IPS DF 6.9 (cell line): ENCODE data around the gene VPS41.

Source experiments
- DNase-seq: peaks from one replicate; pipeline ENCODE4 v3.0.0-alpha.2; 2013; ENCODE audit warnings: low read depth, low spot score
- H3K27ac ChIP-seq: one replicate; pipeline ENCODE4 v1.5.1; 2013; ENCODE audit warnings: low read length, control low read depth
- H3K27me3 ChIP-seq: 2 replicates; pipeline ENCODE4 v1.6.1; 2013; ENCODE audit warnings: mild to moderate bottlenecking, low read length; ENCODE audit not compliant: control insufficient read depth, insufficient read depth
- H3K36me3 ChIP-seq: 2 replicates; pipeline ENCODE4 v1.6.1; 2013; ENCODE audit warnings: low read length; ENCODE audit not compliant: control insufficient read depth, insufficient read depth
- H3K4me1 ChIP-seq: 2 replicates; pipeline ENCODE4 v1.6.1; 2013; ENCODE audit warnings: low read length; ENCODE audit not compliant: control insufficient read depth, insufficient read depth
- H3K4me3 ChIP-seq: 2 replicates; pipeline ENCODE4 v1.5.1; 2013; ENCODE audit warnings: mild to moderate bottlenecking, low read length
- H3K9me3 ChIP-seq: 2 replicates; pipeline ENCODE4 v1.6.1; 2013; ENCODE audit warnings: low read length, inconsistent platforms; ENCODE audit not compliant: control insufficient read depth, insufficient read depth
- whole genome bisulfite sequencing: extraction: QIAGEN DNeasy Blood & Tissue Kit; methylation state at CpG from one replicate; pipeline ENCODE4 v1.1.7; 2013; ENCODE audit warnings: mixed read lengths, missing lambda C conversion rate; ENCODE audit not compliant: insufficient read length, insufficient coverage; 5-methylcytosine and 5-hydroxymethylcytosine counted together

VPS41 gene

DNA sequence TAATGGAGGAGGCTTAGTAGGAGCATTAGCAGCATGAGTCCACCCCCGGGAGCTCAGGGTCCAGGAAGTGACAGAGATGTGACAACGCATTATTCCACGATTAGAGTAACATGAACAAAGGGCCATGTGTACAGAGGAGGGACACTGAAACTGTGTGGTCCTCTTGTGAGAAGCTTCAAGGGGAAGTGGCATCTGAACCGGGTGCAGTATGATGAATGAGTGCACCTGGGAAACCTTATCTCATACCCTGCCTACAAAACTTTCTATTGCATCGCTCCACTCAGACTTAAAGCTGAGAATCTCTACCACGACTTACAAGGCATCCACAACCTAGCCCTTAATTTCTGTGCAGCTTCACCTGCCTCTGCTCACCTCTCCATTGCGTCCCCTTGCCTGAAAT is 162.6 kb downstream of the VPS41 start:
- Histone ChIP-seq H3K36me3 (no peaks in the 10 kb centered on the region), H3K4me1 (no peaks in the 10 kb centered on the region), H3K27me3 (no peaks in the 10 kb centered on the region), H3K27ac (no peak overlapping the region), H3K9me3 (no peaks in the 10 kb centered on the region), H3K4me3 (no peak overlapping the region)
- no peak for DNase-seq
- WGBS: no CpG with 5 or more reads among the region's 7 CpGs

DNA sequence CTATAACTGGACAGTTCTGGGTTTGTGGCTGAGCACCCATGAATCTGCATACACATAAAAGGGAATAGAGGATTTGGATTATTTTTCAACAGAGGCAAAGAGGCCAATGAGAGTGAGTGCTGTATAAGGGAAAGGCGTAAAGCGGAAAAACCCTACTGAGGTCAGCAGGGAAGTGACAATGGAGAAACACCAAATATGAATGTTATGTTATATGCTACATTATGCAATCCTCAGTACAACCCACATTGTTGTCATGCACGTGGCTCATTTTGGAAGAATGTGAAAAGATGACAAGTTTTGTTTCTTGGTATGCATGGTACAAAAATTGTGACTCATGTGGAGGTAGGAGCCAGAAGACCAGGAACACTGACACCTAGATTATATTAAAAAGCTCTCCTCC is 164.2 kb downstream of the VPS41 start:
- WGBS: no CpG with 5 or more reads among the region's 3 CpGs
- H3K27ac ChIP-seq: no peak overlapping the region
- H3K36me3 ChIP-seq: no peaks in the 10 kb centered on the region
- no peaks in the 10 kb centered on the region for H3K27me3 ChIP-seq
- no peaks in the 10 kb centered on the region for H3K4me1 ChIP-seq
- H3K4me3 ChIP-seq: no peak overlapping the region
- H3K9me3 ChIP-seq: no peaks in the 10 kb centered on the region
- DNase-seq: no peak

DNA sequence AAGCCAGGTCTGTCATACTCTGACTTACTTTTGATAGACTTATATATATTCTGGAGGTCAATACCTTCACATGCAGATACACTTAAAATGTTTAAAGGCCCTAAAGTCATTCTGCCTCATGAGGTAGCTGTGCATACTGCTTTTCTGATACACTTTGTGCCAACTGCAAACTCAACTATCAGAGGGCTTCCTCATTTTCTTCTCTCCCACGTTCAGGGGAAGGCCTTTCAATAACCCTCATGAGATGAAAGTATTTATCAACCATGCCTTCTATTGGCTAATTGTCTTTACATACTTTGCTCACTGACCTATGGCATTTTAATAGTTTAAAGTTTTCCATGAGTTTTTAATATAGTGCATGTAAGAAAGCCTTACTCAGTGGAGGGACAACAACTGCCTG is 165.1 kb downstream of the VPS41 start:
- H3K27ac ChIP-seq: no peak overlapping the region
- no peaks in the 10 kb centered on the region for H3K36me3 ChIP-seq
- no peak for DNase-seq
- no peaks in the 10 kb centered on the region for H3K9me3 ChIP-seq
- H3K4me1 ChIP-seq: no peaks in the 10 kb centered on the region
- H3K27me3 ChIP-seq: no peaks in the 10 kb centered on the region
- H3K4me3 ChIP-seq: no peak overlapping the region
- WGBS: no CpG with 5 or more reads among the region's 1 CpG

DNA sequence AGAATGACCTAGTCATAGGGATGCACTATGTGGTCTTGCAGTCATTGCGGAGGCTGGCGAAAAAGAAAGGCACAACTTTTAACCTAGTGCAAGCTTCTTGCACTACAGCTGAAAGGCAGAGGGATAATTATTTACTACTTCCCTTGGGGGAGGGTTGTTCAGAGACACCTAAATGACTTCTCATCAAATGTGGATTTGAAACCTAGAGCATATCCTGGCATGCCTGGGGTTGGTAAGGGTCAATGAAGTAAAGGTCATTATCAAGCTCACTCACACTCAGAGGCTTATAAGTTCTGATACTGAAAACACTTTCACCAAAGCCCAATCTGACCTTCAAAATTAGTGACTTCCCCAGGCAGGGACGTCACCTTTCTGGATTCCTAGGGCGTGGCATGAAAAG is 168.9 kb downstream of the VPS41 start:
- no CpG with 5 or more reads among the region's 4 CpGs for WGBS
- Histone ChIP-seq H3K4me1 (no peaks in the 10 kb centered on the region), H3K9me3 (no peaks in the 10 kb centered on the region), H3K4me3 (no peak overlapping the region), H3K27ac (no peak overlapping the region), H3K36me3 (no peaks in the 10 kb centered on the region), H3K27me3 (no peaks in the 10 kb centered on the region)
- DNase-seq: no peak

DNA sequence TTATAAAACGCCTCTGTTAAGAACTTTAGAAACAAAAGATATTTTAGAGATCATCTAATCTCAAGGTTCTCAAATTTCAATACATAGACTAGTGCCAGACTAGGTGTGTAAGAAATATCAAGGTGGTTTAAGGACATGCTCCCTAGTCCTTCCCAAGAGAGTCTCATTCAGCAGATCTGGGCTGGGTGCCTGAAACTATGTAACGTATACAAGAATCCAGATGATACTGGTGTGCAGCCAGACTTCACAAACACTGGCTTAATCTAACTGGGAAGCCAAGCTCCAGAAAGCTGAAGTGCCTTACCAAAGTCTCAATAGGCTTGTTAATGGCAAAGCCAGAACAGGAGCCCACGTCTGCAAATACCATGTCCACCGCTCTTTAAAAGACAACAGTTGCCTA is 172.9 kb downstream of the VPS41 start:
- Histone ChIP-seq H3K27ac (no peak overlapping the region), H3K4me1 (no peaks in the 10 kb centered on the region), H3K27me3 (no peaks in the 10 kb centered on the region), H3K9me3 (no peaks in the 10 kb centered on the region), H3K4me3 (no peak overlapping the region), H3K36me3 (no peaks in the 10 kb centered on the region)
- no peak for DNase-seq
- WGBS: no CpG with 5 or more reads among the region's 4 CpGs

DNA sequence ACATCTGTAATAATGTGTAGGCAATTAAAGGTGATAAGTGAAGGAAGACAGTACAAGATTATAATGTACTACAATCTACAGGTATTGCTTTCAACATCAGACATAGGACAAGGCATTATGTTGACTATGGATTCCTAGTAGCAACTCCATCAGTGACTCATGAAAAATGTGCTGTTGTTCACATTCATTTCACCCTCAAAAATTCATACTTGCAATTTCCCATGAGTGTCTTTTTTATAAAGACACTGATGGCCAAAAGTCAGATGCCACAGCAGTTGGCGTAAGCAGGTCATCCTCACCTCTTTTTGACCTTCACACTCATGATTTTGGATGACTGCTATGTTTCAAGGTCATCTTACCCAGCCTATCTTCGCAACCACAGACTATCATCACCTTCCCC is 177.8 kb downstream of the VPS41 start:
- Histone ChIP-seq H3K27ac (no peak overlapping the region), H3K27me3 (no peaks in the 10 kb centered on the region), H3K4me1 (no peaks in the 10 kb centered on the region), H3K36me3 (no peaks in the 10 kb centered on the region; the same call in 1 of the 2 replicates), H3K4me3 (no peak overlapping the region), H3K9me3 (no peaks in the 10 kb centered on the region)
- no CpG with 5 or more reads among the region's 2 CpGs for WGBS
- DNase-seq: no peak

DNA sequence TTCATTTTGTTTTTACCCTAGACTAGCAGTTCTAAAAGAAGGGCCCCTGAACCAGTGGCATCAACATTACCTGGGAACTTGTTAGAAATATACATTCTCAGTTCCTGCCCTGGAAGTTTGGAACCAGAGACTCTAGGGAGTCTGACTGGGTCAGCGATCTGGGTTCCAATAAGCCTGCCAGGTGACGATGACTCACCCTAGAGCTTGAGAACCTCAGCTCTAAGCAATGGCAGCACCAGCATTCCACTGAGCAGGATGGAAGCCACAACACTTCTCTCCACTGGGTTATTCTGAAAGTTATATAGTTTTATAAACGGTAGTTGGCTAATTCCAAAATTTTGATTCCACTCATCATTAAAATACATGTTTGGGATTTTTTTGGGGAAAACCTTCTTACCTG is 180.8 kb downstream of the VPS41 start:
- H3K27ac ChIP-seq: no peak overlapping the region
- H3K9me3 ChIP-seq: no peaks in the 10 kb centered on the region
- H3K27me3 ChIP-seq: no peaks in the 10 kb centered on the region
- no peak overlapping the region for H3K4me3 ChIP-seq
- no peaks in the 10 kb centered on the region; the same call in 1 of the 2 replicates for H3K36me3 ChIP-seq
- no CpG with 5 or more reads among the region's 3 CpGs for WGBS
- no peak for DNase-seq
- H3K4me1 ChIP-seq: no peaks in the 10 kb centered on the region

DNA sequence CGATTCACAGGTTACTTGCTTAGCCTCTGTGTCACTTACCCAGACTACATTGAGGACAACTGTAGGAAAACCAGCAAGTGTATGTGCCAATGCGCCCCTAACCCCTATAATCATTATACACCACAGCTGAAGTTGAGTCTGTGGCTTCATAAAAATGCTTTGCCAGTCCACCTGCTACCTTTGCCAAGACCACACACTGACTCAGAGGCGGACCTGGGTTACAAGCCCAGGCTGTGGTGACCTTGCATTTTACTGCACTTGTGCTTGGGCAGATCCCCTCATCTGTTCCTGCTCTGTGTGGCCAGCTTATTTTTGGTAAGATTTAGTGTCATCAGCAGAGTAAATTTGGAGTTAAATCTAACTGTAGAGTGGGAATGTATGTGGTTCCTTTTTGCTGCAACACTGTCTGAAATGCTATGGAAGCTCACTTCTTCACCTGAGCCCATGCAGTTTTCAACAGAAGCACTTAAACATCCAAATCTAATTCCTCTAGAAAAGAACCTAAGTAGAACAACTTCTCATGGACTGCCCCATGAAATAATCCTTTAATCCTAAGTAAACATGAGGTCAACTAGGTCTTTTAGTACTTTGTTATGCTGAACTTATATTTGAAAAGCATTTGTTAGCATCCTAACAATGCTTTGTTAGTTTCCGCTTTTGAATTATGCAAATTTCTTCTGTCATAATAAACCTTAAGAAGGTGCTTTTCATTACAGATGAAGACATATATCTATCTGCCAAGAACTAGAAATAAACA is 181.6 kb downstream of the VPS41 start:
- H3K9me3 ChIP-seq: no peaks in the 10 kb centered on the region
- DNase-seq: no peak
- H3K4me3 ChIP-seq: no peak overlapping the region
- no peaks in the 10 kb centered on the region for H3K27me3 ChIP-seq
- no peak overlapping the region for H3K27ac ChIP-seq
- WGBS: no CpG with 5 or more reads among the region's 4 CpGs
- no peaks in the 10 kb centered on the region; the same call in 1 of the 2 replicates for H3K36me3 ChIP-seq
- H3K4me1 ChIP-seq: no peaks in the 10 kb centered on the region

DNA sequence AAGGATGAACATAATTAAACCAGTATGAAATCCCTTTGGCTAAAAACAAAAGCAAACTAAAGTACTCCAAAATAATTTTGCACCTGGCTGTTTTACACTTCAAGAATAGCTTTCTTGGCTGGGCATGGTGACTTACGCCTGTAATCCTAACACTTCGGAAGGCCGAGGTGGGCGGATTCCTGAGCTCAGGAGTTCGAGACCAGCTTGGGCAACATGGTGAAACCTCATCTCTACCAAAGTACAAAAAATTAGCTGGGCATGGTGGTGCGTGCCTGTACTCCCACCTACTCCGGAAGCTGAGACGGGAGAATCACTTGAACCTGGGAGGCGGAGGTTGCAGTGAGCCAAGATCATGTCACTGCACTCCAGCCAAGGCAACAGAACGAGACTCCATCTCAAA is 185.7 kb downstream of the VPS41 start:
- DNase-seq: no peak
- Histone ChIP-seq H3K27ac (no peak overlapping the region), H3K4me3 (no peak overlapping the region), H3K27me3 (no peaks in the 10 kb centered on the region), H3K4me1 (no peaks in the 10 kb centered on the region), H3K9me3 (no peaks in the 10 kb centered on the region), H3K36me3 (no peaks in the 10 kb centered on the region; the same call in 1 of the 2 replicates)
- WGBS: no CpG with 5 or more reads among the region's 10 CpGs

DNA sequence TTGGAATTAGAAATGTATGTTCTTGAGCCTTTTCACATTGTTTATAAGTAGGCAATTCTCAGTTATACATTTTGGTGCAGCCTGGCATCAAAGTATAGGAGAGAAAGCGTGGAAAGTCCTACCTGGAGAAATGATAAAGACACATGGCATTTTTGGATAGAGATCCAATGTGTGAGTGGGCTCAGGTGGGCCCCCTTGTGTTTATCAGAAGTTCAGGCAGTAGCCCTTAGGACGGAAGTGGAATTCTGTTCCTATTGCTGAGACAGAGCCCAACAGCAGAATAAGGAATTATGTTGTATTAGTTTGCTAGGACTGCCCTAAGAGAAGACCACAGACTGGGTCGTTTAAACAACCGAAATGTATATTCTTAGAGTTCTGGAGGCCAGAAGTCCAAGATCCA is 192.6 kb downstream of the VPS41 start:
- no peak overlapping the region for H3K27ac ChIP-seq
- no peaks in the 10 kb centered on the region for H3K36me3 ChIP-seq
- H3K4me3 ChIP-seq: no peak overlapping the region
- no peaks in the 10 kb centered on the region for H3K4me1 ChIP-seq
- DNase-seq: no peak
- WGBS: no CpG with 5 or more reads among the region's 4 CpGs
- H3K9me3 ChIP-seq: no peaks in the 10 kb centered on the region
- H3K27me3 ChIP-seq: no peaks in the 10 kb centered on the region

DNA sequence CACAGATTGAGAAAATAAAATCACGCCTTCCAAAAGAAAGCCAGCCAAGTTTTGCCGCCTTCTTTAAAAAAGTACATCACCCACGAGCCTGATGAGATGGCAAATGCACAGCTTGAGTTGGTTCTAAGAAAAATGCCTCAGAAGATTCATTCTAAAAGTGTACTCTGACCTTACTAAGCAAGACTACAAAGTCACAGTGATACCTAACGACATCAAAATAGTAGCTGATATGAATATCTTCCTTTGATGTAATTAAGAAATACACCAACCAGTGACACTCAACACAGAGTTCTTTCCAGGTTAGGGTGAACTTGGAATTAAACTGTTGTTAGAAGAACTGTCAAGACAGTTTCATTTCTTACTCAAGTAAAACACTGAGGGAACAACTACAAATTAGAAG is 199.9 kb downstream of the VPS41 start:
- Histone ChIP-seq H3K9me3 (no peaks in the 10 kb centered on the region), H3K27me3 (no peaks in the 10 kb centered on the region), H3K36me3 (no peaks in the 10 kb centered on the region), H3K4me1 (no peaks in the 10 kb centered on the region), H3K4me3 (no peak overlapping the region), H3K27ac (no peak overlapping the region)
- no peak for DNase-seq
- no CpG with 5 or more reads among the region's 4 CpGs for WGBS
